Endodermal cell (in vitro differentiated cells): ENCODE measurements around the gene PRRX1. TPM values are rescaled to one million over a fixed set of nuclear protein-coding genes. Genes with fewer than 3 reads are reported as not detected.

ENCODE experiments used
- DNase-seq: peaks from one replicate; pipeline ENCODE4 v3.0.0-alpha.2; 2017
- H3K27ac ChIP-seq: 2 replicates; pipeline ENCODE4 v1.5.1; 2013; ENCODE audit warnings: mild to moderate bottlenecking, low read depth, low read length, moderate library complexity
- H3K27me3 ChIP-seq: 2 replicates; pipeline ENCODE4 v1.6.1; 2013; ENCODE audit warnings: mild to moderate bottlenecking, low read length, moderate library complexity; ENCODE audit not compliant: insufficient read depth, control insufficient read depth, poor library complexity, severe bottlenecking
- H3K36me3 ChIP-seq: 2 replicates; pipeline ENCODE4 v1.7.0; 2013; ENCODE audit warnings: mild to moderate bottlenecking, low read length, moderate library complexity; ENCODE audit not compliant: control insufficient read depth, insufficient read depth
- H3K4me1 ChIP-seq: one replicate; pipeline ENCODE4 v1.7.0; 2013; ENCODE audit warnings: low read length; ENCODE audit not compliant: control insufficient read depth, insufficient read depth
- H3K4me3 ChIP-seq: 2 replicates; pipeline ENCODE4 v1.5.1; 2013; ENCODE audit warnings: mild to moderate bottlenecking, low read length, moderate library complexity
- H3K9ac ChIP-seq: 2 replicates; pipeline ENCODE4 v1.6.1; 2013; ENCODE audit warnings: mild to moderate bottlenecking, low read length, moderate library complexity; ENCODE audit not compliant: poor library complexity, severe bottlenecking; ENCODE audit errors: extremely low read depth
- H3K9me3 ChIP-seq: 2 replicates; pipeline ENCODE4 v1.6.1; 2013; ENCODE audit warnings: mild to moderate bottlenecking, low read length, moderate library complexity; ENCODE audit not compliant: control insufficient read depth
- H3K27ac Mint-ChIP-seq: 2 replicates; pipeline ENCODE4 v1.8.0; 2020; ENCODE audit warnings: mixed read lengths
- H3K27me3 Mint-ChIP-seq: 2 replicates; pipeline ENCODE4 v1.8.0; 2021; ENCODE audit warnings: mild to moderate bottlenecking, mixed read lengths; ENCODE audit not compliant: insufficient read depth
- H3K36me3 Mint-ChIP-seq: 2 replicates; pipeline ENCODE4 v1.8.0; 2020; ENCODE audit warnings: low read depth, mixed read lengths
- H3K4me1 Mint-ChIP-seq: 2 replicates; pipeline ENCODE4 v1.8.0; 2020; ENCODE audit warnings: mixed read lengths
- H3K4me3 Mint-ChIP-seq: 2 replicates; pipeline ENCODE4 v1.8.0; 2020; ENCODE audit warnings: mild to moderate bottlenecking, moderate library complexity, mixed read lengths
- H3K9me3 Mint-ChIP-seq: 2 replicates; pipeline ENCODE4 v1.8.0; 2020; ENCODE audit warnings: mild to moderate bottlenecking, mixed read lengths
- CTCF ChIP-seq: fragments of 200-600 bp; sonication (generic); conservative IDR thresholded peaks from 2 replicates; pipeline ENCODE4 v1.5.0; 2021; ENCODE audit warnings: antibody characterized with exemption, mild to moderate bottlenecking
- WGBS, 2 experiments: methylation state at CpG; one replicate each; pipeline versions ENCODE4 v1.1.5 to v1.1.7; 2013; ENCODE audit warnings: missing lambda C conversion rate in 2 of 2, mixed read lengths in 1 of 2; ENCODE audit not compliant: insufficient coverage in 1 of 2, insufficient read length in 1 of 2; 5-methylcytosine and 5-hydroxymethylcytosine counted together
- total RNA-seq, 2 donors: library from RNA; stranded (reverse); fragmentation: NEBNext Ultra II Directional in 1 of 2; extraction: Animal tissue kit (Norgen Biotek cat#: 25700) in 1 of 2; gene quantifications; 2 replicates in 1 of 2; 3 replicates in 1 of 2; pipeline ENCODE4 v1.2.1, GENCODE V29; 2021

PRRX1 gene
- total RNA-seq, 2 donors from 2014 or later = not detected

- Histone ChIP-seq H3K4me3 (no peak overlapping the region), H3K27me3 (no peaks in the 10 kb centered on the region), H3K4me1 (no peaks in the 10 kb centered on the region), H3K27ac (no peak overlapping the region), H3K36me3 (no peaks in the 10 kb centered on the region), H3K9ac (no peak overlapping the region), H3K9me3 (no peaks in the 10 kb centered on the region)
- Mint-ChIP-seq H3K9me3 (no peaks in the 10 kb centered on the region), H3K36me3 (no peaks in the 10 kb centered on the region), H3K27ac (no peak overlapping the region), H3K4me1 (no peaks in the 10 kb centered on the region), H3K27me3 (peaks cover 2% of the 10 kb centered on the region), H3K4me3 (no peak overlapping the region)
- 91 to 98% methylated on average over 6 to 7 of the region's 7 CpGs for WGBS, 2 experiments
- no peak for DNase-seq
- no peak for TF ChIP-seq CTCF
Measured at GRCh38 chr1:170619241-170620028, 44.5 kb upstream of the PRRX1 start.

GRCh38 chr1:170620164-170620563 is 43.8 kb upstream of the PRRX1 start:
- Mint-ChIP-seq H3K4me1 (no peaks in the 10 kb centered on the region), H3K36me3 (no peaks in the 10 kb centered on the region), H3K9me3 (no peaks in the 10 kb centered on the region), H3K27me3 (peaks cover 2% of the 10 kb centered on the region), H3K27ac (no peak overlapping the region), H3K4me3 (no peak overlapping the region)
- no peaks in the 10 kb centered on the region for H3K9me3 ChIP-seq
- H3K4me3 ChIP-seq = no peak overlapping the region
- no peak for TF ChIP-seq CTCF
- no peaks in the 10 kb centered on the region for H3K36me3 ChIP-seq
- no peaks in the 10 kb centered on the region for H3K27me3 ChIP-seq
- DNase-seq = no peak
- H3K4me1 ChIP-seq = no peaks in the 10 kb centered on the region
- no peak overlapping the region for H3K27ac ChIP-seq
- H3K9ac ChIP-seq = no peak overlapping the region

GRCh38 chr1:170623171-170623570 is 40.8 kb upstream of the PRRX1 start:
- TF ChIP-seq CTCF = no peak
- no peak overlapping the region for H3K9ac ChIP-seq
- no peak overlapping the region for H3K27ac ChIP-seq
- no peaks in the 10 kb centered on the region for H3K27me3 ChIP-seq
- H3K4me3 Mint-ChIP-seq = no peak overlapping the region
- no peak overlapping the region for H3K4me3 ChIP-seq
- H3K4me1 Mint-ChIP-seq = no peaks in the 10 kb centered on the region
- 84 to 100% methylated on average over 1 to 2 of the region's 2 CpGs for WGBS, 2 experiments
- H3K36me3 Mint-ChIP-seq = no peaks in the 10 kb centered on the region
- DNase-seq = no peak
- H3K4me1 ChIP-seq = no peaks in the 10 kb centered on the region
- no peaks in the 10 kb centered on the region for H3K27me3 Mint-ChIP-seq
- H3K9me3 Mint-ChIP-seq = peaks cover 2% of the 10 kb centered on the region
- no peak overlapping the region for H3K27ac Mint-ChIP-seq
- no peaks in the 10 kb centered on the region for H3K9me3 ChIP-seq
- no peaks in the 10 kb centered on the region for H3K36me3 ChIP-seq
